PC-9 (cell line): ENCODE data around the gene SHC2. TPM values are rescaled to one million over a fixed set of nuclear protein-coding genes. Genes with fewer than 3 reads are reported as not detected.

ENCODE experiments used
- BruUV-seq: library from RNA; stranded (reverse); fragments of 400-500 nt; replicated peaks from 2 replicates; lab custom pipeline; 2021; lab: Mats Ljungman, UMichigan
- CTCF ChIA-PET: fragments of 300-600 bp; sonication (Branson Sonifier 250); formaldehyde crosslinking; loops from one replicate; lab custom pipeline; 2022; ENCODE audit warnings: antibody characterized with exemption; lab: Charles Lee
- POLR2A ChIA-PET: fragments of 300-600 bp; sonication (Branson Sonifier 250); formaldehyde crosslinking; loops from one replicate; lab custom pipeline; 2022; ENCODE audit warnings: antibody characterized with exemption; ENCODE audit not compliant: unreplicated experiment; lab: Charles Lee
- DNase-seq, 2 experiments: peaks; one replicate each; pipeline versions ENCODE4 v3.0.0 to v3.0.0-alpha.2; 2015 to 2022; ENCODE audit warnings: mixed read lengths in 1 of 2
- H2AFZ ChIP-seq: fragments of 200-600 bp; sonication (generic); 2 replicates; pipeline ENCODE4 v1.8.1; 2017; ENCODE audit warnings: antibody characterized with exemption
- H3F3A ChIP-seq: fragments of 200-600 bp; sonication (generic); 2 replicates; pipeline ENCODE4 v1.8.1; 2017; ENCODE audit warnings: antibody characterized with exemption, mild to moderate bottlenecking, low read depth; ENCODE audit not compliant: insufficient read depth
- H3K27ac ChIP-seq: fragments of 200-600 bp; sonication (generic); 2 replicates; pipeline ENCODE4 v1.6.1; 2016; ENCODE audit warnings: mixed run types
- H3K27me3 ChIP-seq: fragments of 200-600 bp; sonication (generic); 2 replicates; pipeline ENCODE4 v1.6.1; 2016; ENCODE audit warnings: low read depth, mixed run types; ENCODE audit not compliant: insufficient read depth
- H3K36me3 ChIP-seq: fragments of 200-600 bp; sonication (generic); 2 replicates; pipeline ENCODE4 v1.6.1; 2016; ENCODE audit warnings: low read depth, mixed run types
- H3K4me1 ChIP-seq: fragments of 200-600 bp; sonication (generic); replicated peaks from 2 replicates; pipeline ENCODE4 v1.6.1; 2016; ENCODE audit warnings: mixed run types; ENCODE audit not compliant: insufficient read depth
- H3K4me2 ChIP-seq: fragments of 200-600 bp; sonication (generic); 2 replicates; pipeline ENCODE4 v1.6.1; 2017; ENCODE audit warnings: mixed run types
- H3K4me3 ChIP-seq: fragments of 200-600 bp; sonication (generic); 2 replicates; pipeline ENCODE4 v1.6.1; 2016; ENCODE audit warnings: mixed run types
- H3K79me2 ChIP-seq: fragments of 200-600 bp; sonication (generic); 2 replicates; pipeline ENCODE4 v1.6.1; 2017; ENCODE audit warnings: low read depth, mixed run types
- H3K9me2 ChIP-seq: fragments of 200-600 bp; sonication (generic); 2 replicates; pipeline ENCODE4 v1.8.1; 2017; ENCODE audit warnings: mild to moderate bottlenecking; ENCODE audit not compliant: insufficient read depth
- H3K9me3 ChIP-seq: fragments of 200-600 bp; sonication (generic); 2 replicates; pipeline ENCODE4 v1.8.1; 2016; ENCODE audit warnings: low read depth; ENCODE audit not compliant: insufficient read depth
- H4K20me1 ChIP-seq: fragments of 200-600 bp; sonication (generic); 2 replicates; pipeline ENCODE4 v1.8.1; 2017; ENCODE audit not compliant: insufficient read depth
- EZH2 ChIP-seq: fragments of 200-600 bp; sonication (generic); IDR thresholded peaks from 2 replicates; pipeline ENCODE4 v1.8.0; 2017; ENCODE audit warnings: antibody characterized with exemption, low read depth
- intact Hi-C: fragments of 100-400 bp; cut with micrococcal nuclease; formaldehyde crosslinking; loops from one replicate; pipeline ENCODE4 v1.10.0; 2022; ENCODE audit not compliant: unreplicated experiment
- total RNA-seq: library from RNA; stranded (reverse); gene quantifications from 2 replicates; pipeline ENCODE4 v1.2.3, GENCODE V29; 2021
- TF ChIP-seq, protein P1 (sequence below): fragments of 200-600 bp; sonication (generic); conservative IDR thresholded peaks from 2 replicates; pipeline ENCODE4 v1.6.1; 2017; ENCODE audit warnings: mixed run types, antibody characterized with exemption, mild to moderate bottlenecking, moderate library complexity

The SHC2 gene
- total RNA-seq, 1 experiment from 2014 or later: 0.70 TPM

DNA sequence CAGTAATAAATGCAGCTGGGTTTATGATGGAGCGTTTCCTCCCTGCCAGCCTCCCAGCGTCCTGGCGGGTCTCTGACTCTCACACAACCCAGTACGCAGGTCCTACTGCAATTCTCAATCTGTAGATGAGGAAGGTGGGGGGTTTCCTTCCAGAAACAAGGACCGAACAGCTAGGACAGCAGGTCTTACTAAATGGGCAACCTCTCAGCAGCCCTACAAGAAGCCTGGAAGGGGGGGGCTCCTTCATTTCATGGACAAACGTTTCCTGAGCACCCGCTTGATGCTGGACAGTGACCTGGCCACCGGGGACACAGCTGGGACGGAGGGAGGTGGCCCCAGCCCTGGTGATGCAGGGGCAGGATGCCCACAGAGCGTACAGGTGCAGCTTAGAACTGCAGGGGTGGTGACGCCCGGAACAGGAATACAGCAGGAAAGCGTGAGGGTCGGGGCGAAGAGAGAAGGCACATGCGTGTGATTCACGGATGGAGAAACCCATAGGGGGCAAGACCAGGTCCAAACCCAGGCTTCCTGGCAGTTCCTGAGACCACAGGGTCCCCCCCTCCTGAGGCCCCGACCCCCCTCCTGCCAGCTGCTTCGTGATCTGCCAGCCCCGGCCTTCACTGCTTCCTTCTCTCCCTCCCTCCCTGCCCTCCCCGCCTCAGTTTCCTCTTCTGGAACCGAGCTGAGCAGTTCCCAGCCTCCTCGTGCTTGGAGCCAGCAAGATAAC lies 51.2 kb downstream of the SHC2 start:
- ChIA-PET POLR2A (no interaction called here), CTCF (no interaction called here)
- no peaks in the 10 kb centered on the region for H3K79me2 ChIP-seq
- no peak overlapping the region for H2AFZ ChIP-seq
- H3K9me2 ChIP-seq: no peaks in the 10 kb centered on the region
- no TSS peak for BruUV-seq
- no peak overlapping the region for H3K27ac ChIP-seq
- H4K20me1 ChIP-seq: no peaks in the 10 kb centered on the region; the same call in 1 of the 2 replicates
- no peak overlapping the region; the same call in 1 of the 2 replicates for H3K4me3 ChIP-seq
- intact Hi-C loops: no loop called here
- H3K4me2 ChIP-seq: peak overlapping the region; percentile 60; the same call in 1 of the 2 replicates
- no peak for DNase-seq
- H3F3A ChIP-seq: peaks cover 4% of the 10 kb centered on the region
- no peaks in the 10 kb centered on the region for H3K36me3 ChIP-seq
- peaks cover 50% of the 10 kb centered on the region for H3K27me3 ChIP-seq
- H3K4me1 ChIP-seq: no peaks in the 10 kb centered on the region
- peak; percentile 93; the same call in 1 of the 2 replicates for TF ChIP-seq EZH2
- TF ChIP-seq, protein P1, sequence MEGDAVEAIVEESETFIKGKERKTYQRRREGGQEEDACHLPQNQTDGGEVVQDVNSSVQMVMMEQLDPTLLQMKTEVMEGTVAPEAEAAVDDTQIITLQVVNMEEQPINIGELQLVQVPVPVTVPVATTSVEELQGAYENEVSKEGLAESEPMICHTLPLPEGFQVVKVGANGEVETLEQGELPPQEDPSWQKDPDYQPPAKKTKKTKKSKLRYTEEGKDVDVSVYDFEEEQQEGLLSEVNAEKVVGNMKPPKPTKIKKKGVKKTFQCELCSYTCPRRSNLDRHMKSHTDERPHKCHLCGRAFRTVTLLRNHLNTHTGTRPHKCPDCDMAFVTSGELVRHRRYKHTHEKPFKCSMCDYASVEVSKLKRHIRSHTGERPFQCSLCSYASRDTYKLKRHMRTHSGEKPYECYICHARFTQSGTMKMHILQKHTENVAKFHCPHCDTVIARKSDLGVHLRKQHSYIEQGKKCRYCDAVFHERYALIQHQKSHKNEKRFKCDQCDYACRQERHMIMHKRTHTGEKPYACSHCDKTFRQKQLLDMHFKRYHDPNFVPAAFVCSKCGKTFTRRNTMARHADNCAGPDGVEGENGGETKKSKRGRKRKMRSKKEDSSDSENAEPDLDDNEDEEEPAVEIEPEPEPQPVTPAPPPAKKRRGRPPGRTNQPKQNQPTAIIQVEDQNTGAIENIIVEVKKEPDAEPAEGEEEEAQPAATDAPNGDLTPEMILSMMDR: no peak
- no peaks in the 10 kb centered on the region for H3K9me3 ChIP-seq

DNA sequence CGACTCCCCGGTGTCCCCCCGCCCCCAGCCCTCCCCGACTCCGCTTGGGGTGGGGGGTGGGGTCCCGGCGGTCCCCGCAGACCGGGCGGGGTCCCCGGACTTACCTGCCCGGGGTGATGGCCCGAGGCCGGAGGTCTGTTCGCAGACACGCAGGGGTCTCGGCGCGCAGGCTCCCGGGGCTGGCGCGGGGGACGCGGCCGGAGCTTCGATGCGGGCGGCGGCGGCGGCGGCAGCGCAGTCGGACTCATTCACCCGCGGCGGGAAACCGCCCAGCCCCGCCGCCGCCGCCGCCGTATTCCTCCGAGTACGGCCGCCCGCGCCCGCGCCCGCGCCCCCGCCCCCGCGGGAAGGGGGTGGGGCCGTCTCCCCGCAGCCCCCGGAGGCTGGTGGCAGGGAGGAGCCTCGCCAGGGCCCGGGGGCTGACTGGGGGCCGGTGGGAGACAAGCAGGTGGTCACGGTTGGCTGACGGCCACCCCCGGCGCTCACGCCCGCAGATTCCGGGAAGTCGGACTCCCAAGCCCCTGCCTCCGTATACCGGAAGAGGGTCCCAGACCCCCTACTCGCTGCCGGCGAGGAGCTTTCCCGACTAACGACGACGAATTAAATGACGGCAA lies 51.8 kb downstream of the SHC2 start, which contains the start of gene C2CD4C:
TSS of gene C2CD4C (minus strand) at position 246 of the 614 bp plus-strand sequence. CDS start 786 bp downstream, outside the sequence.
- no peaks in the 10 kb centered on the region for H3K4me1 ChIP-seq
- H3K4me3 ChIP-seq: peak within 1 kb of the TSS; percentile 36; the same call in 1 of the 2 replicates
- ChIA-PET CTCF (no interaction called here), POLR2A (no interaction called here)
- peak within 1 kb of the TSS; percentile 60 for H3K4me2 ChIP-seq
- H3K79me2 ChIP-seq: no peaks in the 10 kb centered on the region
- DNase-seq: no peak
- no peaks in the 10 kb centered on the region for H3K36me3 ChIP-seq
- H4K20me1 ChIP-seq: no peaks in the 10 kb centered on the region; the same call in 1 of the 2 replicates
- no peak within 1 kb of the TSS for H3K27ac ChIP-seq
- BruUV-seq: no TSS peak
- no peak within 1 kb of the TSS for H2AFZ ChIP-seq
- peaks cover 44% of the 10 kb centered on the region for H3K27me3 ChIP-seq
- intact Hi-C loops: no loop called here
- TF ChIP-seq, protein P1: no peak
- TF ChIP-seq EZH2: no peak; the same call in 1 of the 2 replicates
- H3F3A ChIP-seq: peaks cover 4% of the 10 kb centered on the region
- H3K9me2 ChIP-seq: no peaks in the 10 kb centered on the region
- no peaks in the 10 kb centered on the region for H3K9me3 ChIP-seq

DNA sequence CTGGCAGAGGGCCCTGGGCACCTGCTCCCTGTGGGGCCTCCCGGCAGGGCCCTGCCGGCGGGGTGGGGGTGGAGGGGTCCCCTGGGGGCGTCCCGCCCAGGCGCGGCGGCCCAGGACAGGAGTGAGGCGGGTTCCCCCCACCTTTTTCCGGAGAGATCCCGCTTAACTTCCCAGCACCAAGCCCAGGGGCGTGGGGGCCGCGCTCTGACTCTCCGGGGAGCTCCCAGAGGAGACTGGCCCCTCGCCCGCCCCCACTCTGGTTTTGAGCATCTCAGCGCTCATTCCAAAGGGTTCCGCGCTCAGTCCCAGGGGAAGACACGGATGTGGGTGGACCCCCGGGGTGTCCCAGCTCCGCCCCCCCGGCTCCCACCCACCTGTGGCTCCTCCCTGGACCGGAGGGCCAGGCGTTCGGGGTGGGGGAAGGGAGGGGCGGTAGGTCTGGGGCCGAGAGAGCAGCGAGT lies 52.4 kb downstream of the SHC2 start:
- Histone ChIP-seq H2AFZ (no peak overlapping the region), H4K20me1 (no peaks in the 10 kb centered on the region; the same call in 1 of the 2 replicates), H3K9me3 (no peaks in the 10 kb centered on the region), H3K4me3 (peak overlapping the region; percentile 36; the same call in 1 of the 2 replicates), H3K4me2 (peak overlapping the region; percentile 60), H3K4me1 (no peaks in the 10 kb centered on the region), H3K27ac (no peak overlapping the region), H3F3A (peaks cover 4% of the 10 kb centered on the region), H3K36me3 (no peaks in the 10 kb centered on the region), H3K79me2 (no peaks in the 10 kb centered on the region), H3K27me3 (peaks cover 38% of the 10 kb centered on the region; the same call in 1 of the 2 replicates), H3K9me2 (no peaks in the 10 kb centered on the region)
- DNase-seq: no peak
- intact Hi-C loops: no loop called here
- ChIA-PET POLR2A (no interaction called here), CTCF (no interaction called here)
- no peak for TF ChIP-seq EZH2
- TF ChIP-seq, protein P1: no peak
- BruUV-seq: no TSS peak
